SK-N-SH (cell line): Measurements from ENCODE around the gene BTG3. TPM values are rescaled to one million over a fixed set of nuclear protein-coding genes. Genes with fewer than 3 reads are reported as not detected.

Experiments used
- CTCF ChIA-PET: fragments of 300-600, 350-600 bp; formaldehyde crosslinking; extraction: SDS; loops from one replicate; lab custom pipeline; 2021; lab: Yijun Ruan, JAX
- POLR2A ChIA-PET: fragments of 350-600 bp; sonication (Branson Sonifier 250); formaldehyde crosslinking; extraction: SDS; loops from one replicate; lab custom pipeline; 2020; ENCODE audit warnings: antibody characterized with exemption, inconsistent platforms; lab: Yijun Ruan, JAX
- DNase-seq: peaks from one replicate; pipeline ENCODE4 v3.0.0; 2012
- H2AFZ ChIP-seq: fragments of 200-600 bp; sonication (generic); 2 replicates; pipeline ENCODE4 v1.8.1; 2016; ENCODE audit warnings: antibody characterized with exemption, mild to moderate bottlenecking, low read depth
- H3F3A ChIP-seq: fragments of 200-600 bp; sonication (generic); replicated peaks from 2 replicates; pipeline ENCODE3; 2016; ENCODE audit warnings: antibody characterized with exemption, mild to moderate bottlenecking; ENCODE audit not compliant: insufficient read depth
- H3K27ac ChIP-seq, 2 experiments: fragments of 200-500 bp in 1 of 2; fragments of 200-600 bp in 1 of 2; sonication (Bioruptor generic) in 1 of 2; sonication (generic), shearing (Covaris generic) in 1 of 2; 2 replicates each; pipeline versions ENCODE4 v1.5.1 to v1.6.1; 2014 to 2016; ENCODE audit warnings: low read depth in 2 of 2, inconsistent platforms in 1 of 2, low read length in 1 of 2, mild to moderate bottlenecking in 1 of 2, mixed read lengths in 1 of 2
- H3K27me3 ChIP-seq: fragments of 200-600 bp; sonication (generic), shearing (Covaris generic); 2 replicates; pipeline ENCODE4 v1.6.1; 2016; ENCODE audit warnings: mixed run types; ENCODE audit not compliant: insufficient read depth
- H3K36me3 ChIP-seq, 2 experiments: fragments of 200-500 bp in 1 of 2; fragments of 200-600 bp in 1 of 2; sonication (Bioruptor generic) in 1 of 2; sonication (generic) in 1 of 2; replicated peaks in 1 of 2; 2 replicates each; pipeline versions ENCODE3 to v1.5.1; 2014 to 2016; ENCODE audit warnings: low read length in 1 of 2, mild to moderate bottlenecking in 1 of 2; ENCODE audit not compliant: insufficient read depth in 2 of 2, control insufficient read depth in 1 of 2
- H3K4me1 ChIP-seq, 2 experiments: fragments of 200-500 bp in 1 of 2; fragments of 200-600 bp in 1 of 2; sonication (Bioruptor generic) in 1 of 2; sonication (generic), shearing (Covaris generic) in 1 of 2; 2 replicates each; pipeline versions ENCODE4 v1.5.1 to v1.6.1; 2014 to 2016; ENCODE audit warnings: low read depth in 1 of 2, low read length in 1 of 2, mixed run types in 1 of 2; ENCODE audit not compliant: insufficient read depth in 2 of 2, control insufficient read depth in 1 of 2
- H3K4me2 ChIP-seq: fragments of 200-600 bp; sonication (generic), shearing (Covaris generic); 2 replicates; pipeline ENCODE4 v1.6.1; 2017; ENCODE audit warnings: mixed run types
- H3K4me3 ChIP-seq, 2 experiments: fragments of 200-500 bp in 1 of 2; fragments of 200-600 bp in 1 of 2; sonication (Bioruptor generic) in 1 of 2; sonication (generic), shearing (Covaris generic) in 1 of 2; 2 replicates each; pipeline versions ENCODE4 v1.5.1 to v1.8.1; 2014 to 2016; ENCODE audit warnings: low read depth in 2 of 2, inconsistent platforms in 1 of 2, low read length in 1 of 2, mild to moderate bottlenecking in 1 of 2, mixed read lengths in 1 of 2, moderate library complexity in 1 of 2
- H3K79me2 ChIP-seq: fragments of 200-600 bp; sonication (generic); 2 replicates; pipeline ENCODE4 v1.8.1; 2017; ENCODE audit warnings: mild to moderate bottlenecking; ENCODE audit not compliant: insufficient read depth
- H3K9ac ChIP-seq: fragments of 200-600 bp; sonication (generic); 2 replicates; pipeline ENCODE4 v1.6.1; 2017; ENCODE audit warnings: mixed run types
- H3K9me2 ChIP-seq: fragments of 200-600 bp; sonication (generic); 2 replicates; pipeline ENCODE4 v1.6.1; 2017; ENCODE audit warnings: mixed run types
- H3K9me3 ChIP-seq: fragments of 200-600 bp; sonication (generic); 2 replicates; pipeline ENCODE4 v1.6.1; 2017; ENCODE audit warnings: mixed run types, mild to moderate bottlenecking, moderate library complexity
- H4K20me1 ChIP-seq: fragments of 200-600 bp; sonication (generic); 2 replicates; pipeline ENCODE4 v1.6.1; 2017; ENCODE audit warnings: mild to moderate bottlenecking, mixed run types; ENCODE audit not compliant: insufficient read depth
- CHD2 ChIP-seq: fragments of 150-350 bp; IDR thresholded peaks from 2 replicates; pipeline ENCODE4 v1.6.1; 2018; ENCODE audit warnings: low read length; ENCODE audit not compliant: partially characterized antibody
- ELF1 ChIP-seq: IDR thresholded peaks from 2 replicates; pipeline ENCODE4 v1.4.0; 2012
- GABPA ChIP-seq: IDR thresholded peaks from 2 replicates; pipeline ENCODE4 v1.4.0; 2012; ENCODE audit warnings: low read depth, mild to moderate bottlenecking
- IRF3 ChIP-seq: fragments of 150-350 bp; IDR thresholded peaks from 2 replicates; pipeline ENCODE4 v1.6.1; 2016; ENCODE audit warnings: mild to moderate bottlenecking, low read depth, low read length
- NRF1 ChIP-seq: IDR thresholded peaks from 2 replicates; pipeline ENCODE4 v1.6.1; 2012; ENCODE audit warnings: low read depth, mild to moderate bottlenecking, low read length
- POLR2AphosphoS5 ChIP-seq: IDR thresholded peaks from 2 replicates; pipeline ENCODE4 v1.6.1; 2012; ENCODE audit warnings: low read depth, low read length
- RXRA ChIP-seq: IDR thresholded peaks from 2 replicates; pipeline ENCODE4 v1.4.0; 2012; ENCODE audit warnings: low read depth, mild to moderate bottlenecking, borderline replicate concordance
- SIN3A ChIP-seq: IDR thresholded peaks from 2 replicates; pipeline ENCODE4 v1.6.1; 2012; ENCODE audit warnings: low read depth, mild to moderate bottlenecking, low read length, moderate library complexity, borderline replicate concordance
- ZBTB33 ChIP-seq: IDR thresholded peaks from 2 replicates; pipeline ENCODE4 v1.4.0; 2012; ENCODE audit warnings: low read depth, borderline replicate concordance
- WGBS: methylation state at CpG from one replicate; pipeline ENCODE4 v1.1.6; 2017; ENCODE audit warnings: low lambda C conversion rate; 5-methylcytosine and 5-hydroxymethylcytosine counted together
- polyA plus RNA-seq, 3 experiments: library from polyadenylated mRNA; depleted of rRNA; stranded (reverse); fragments of >200 nt; gene quantifications; 2 replicates each; pipeline ENCODE4 v1.2.3, GENCODE V29; 2012
- TF ChIP-seq, protein P1 (sequence below): IDR thresholded peaks from 2 replicates; pipeline ENCODE4; 2012

BTG3 gene
- polyA plus RNA-seq, 1 of the 3 experiments (the other 2 are of a cell fraction), result 36.7 TPM

- TF ChIP-seq ZBTB33 (no peak), GABPA (no peak), IRF3 (no peak), SIN3A (no peak), POLR2AphosphoS5 (no peak), CHD2 (no peak), RXRA (no peak), NRF1 (no peak), ELF1 (no peak)
- TF ChIP-seq, protein P1, sequence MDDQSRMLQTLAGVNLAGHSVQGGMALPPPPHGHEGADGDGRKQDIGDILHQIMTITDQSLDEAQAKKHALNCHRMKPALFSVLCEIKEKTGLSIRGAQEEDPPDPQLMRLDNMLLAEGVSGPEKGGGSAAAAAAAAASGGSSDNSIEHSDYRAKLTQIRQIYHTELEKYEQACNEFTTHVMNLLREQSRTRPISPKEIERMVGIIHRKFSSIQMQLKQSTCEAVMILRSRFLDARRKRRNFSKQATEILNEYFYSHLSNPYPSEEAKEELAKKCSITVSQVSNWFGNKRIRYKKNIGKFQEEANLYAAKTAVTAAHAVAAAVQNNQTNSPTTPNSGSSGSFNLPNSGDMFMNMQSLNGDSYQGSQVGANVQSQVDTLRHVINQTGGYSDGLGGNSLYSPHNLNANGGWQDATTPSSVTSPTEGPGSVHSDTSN, result no peak
- H3K27me3 ChIP-seq, result no peaks in the 10 kb centered on the region
- no peak for DNase-seq
- WGBS, result 62% methylated on average over 3 of the region's 3 CpGs
- H3K9ac ChIP-seq, result no peak overlapping the region
- no peaks in the 10 kb centered on the region for H3K4me1 ChIP-seq
- no peaks in the 10 kb centered on the region for H3K79me2 ChIP-seq
- H3K27ac ChIP-seq, result no peak overlapping the region
- H3K4me2 ChIP-seq, result no peak overlapping the region
- ChIA-PET POLR2A (no interaction called here), CTCF (interaction anchor here (6.9 kb wide), 1 partner anchor 196 kb away, joined by 91 read pairs; no protein-coding TSS in a partner anchor)
- H3K9me2 ChIP-seq, result no peaks in the 10 kb centered on the region
- no peak overlapping the region for H2AFZ ChIP-seq
- no peaks in the 10 kb centered on the region for H3K9me3 ChIP-seq
- H3F3A ChIP-seq, result no peaks in the 10 kb centered on the region
- no peak overlapping the region for H3K4me3 ChIP-seq
- no peaks in the 10 kb centered on the region for H3K36me3 ChIP-seq
- no peaks in the 10 kb centered on the region for H4K20me1 ChIP-seq
These were observed 28.8 kb downstream of the BTG3 start for GRCh38 chr21:17583898-17584297.

DNA sequence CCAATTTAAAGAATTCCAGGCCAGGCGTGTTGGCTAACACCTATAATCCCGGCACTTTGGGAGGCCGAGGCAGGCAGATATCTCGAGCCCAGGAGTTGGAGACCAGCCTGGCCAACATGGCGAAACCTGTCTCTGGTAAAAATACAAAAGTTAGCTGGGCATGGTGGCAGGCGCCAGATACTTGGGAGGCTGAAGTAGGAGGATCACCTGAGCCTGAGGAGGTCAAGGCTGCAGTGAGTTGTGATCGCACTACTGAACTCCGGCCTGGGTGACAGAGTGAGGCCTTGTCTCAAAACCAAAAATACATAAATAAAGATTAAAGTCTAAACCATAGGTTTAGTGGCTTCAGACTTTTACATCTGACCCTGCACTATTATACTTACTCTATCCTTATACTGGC is 32.4 kb downstream of the BTG3 start:
- no peaks in the 10 kb centered on the region for H3K9me3 ChIP-seq
- ChIA-PET CTCF (interaction anchor here (1.1 to 6.9 kb wide), 2 partner anchors 67 to 192 kb away, joined by 4 to 91 read pairs; no protein-coding TSS in a partner anchor), POLR2A (no interaction called here)
- H4K20me1 ChIP-seq, result no peaks in the 10 kb centered on the region
- H3K4me2 ChIP-seq, result no peak overlapping the region
- no peak overlapping the region for H3K9ac ChIP-seq
- no peaks in the 10 kb centered on the region for H3F3A ChIP-seq
- H3K79me2 ChIP-seq, result no peaks in the 10 kb centered on the region
- no peaks in the 10 kb centered on the region for H3K36me3 ChIP-seq
- DNase-seq, result no peak
- H3K27me3 ChIP-seq, result no peaks in the 10 kb centered on the region
- no peak for TF ChIP-seq IRF3
- H3K4me3 ChIP-seq, result no peak overlapping the region
- H3K27ac ChIP-seq, result no peak overlapping the region
- H3K9me2 ChIP-seq, result no peaks in the 10 kb centered on the region
- H3K4me1 ChIP-seq, result no peaks in the 10 kb centered on the region
- WGBS, result 93% methylated on average over 8 of the region's 8 CpGs
- H2AFZ ChIP-seq, result no peak overlapping the region
